HG03108 (cell line): Measurements from ENCODE around the gene CNPPD1.

Experiments
- ATAC-seq: cut with Tn5 transposase; IDR thresholded peaks from one replicate; pipeline ENCODE4 v1.9.1; 2021; ENCODE audit warnings: moderate library complexity; ENCODE audit not compliant: unreplicated experiment

The CNPPD1 gene

GRCh38 chr2:219163156-219163555 lies 13.6 kb downstream of the CNPPD1 start:
- ATAC-seq: no peak

DNA sequence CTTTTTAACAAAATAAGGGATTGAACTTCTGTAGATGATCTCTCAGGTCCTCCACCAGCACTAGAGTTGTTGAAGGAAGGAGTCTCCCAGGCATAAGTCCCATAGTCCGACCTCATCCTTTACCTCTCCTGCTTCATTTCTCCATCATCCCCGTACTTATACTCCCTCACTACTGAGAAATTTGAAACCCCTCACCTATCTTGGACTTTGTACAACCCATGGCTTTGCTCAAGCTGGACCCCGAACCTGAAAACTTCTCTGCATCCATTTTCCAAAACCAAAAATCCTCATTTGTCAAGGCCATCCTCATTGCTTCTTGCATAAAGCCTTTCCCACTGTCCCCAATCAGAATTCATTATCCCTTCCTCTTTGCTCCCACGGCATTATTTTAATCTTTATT lies 15.6 kb downstream of the CNPPD1 start:
- no peak for ATAC-seq

DNA sequence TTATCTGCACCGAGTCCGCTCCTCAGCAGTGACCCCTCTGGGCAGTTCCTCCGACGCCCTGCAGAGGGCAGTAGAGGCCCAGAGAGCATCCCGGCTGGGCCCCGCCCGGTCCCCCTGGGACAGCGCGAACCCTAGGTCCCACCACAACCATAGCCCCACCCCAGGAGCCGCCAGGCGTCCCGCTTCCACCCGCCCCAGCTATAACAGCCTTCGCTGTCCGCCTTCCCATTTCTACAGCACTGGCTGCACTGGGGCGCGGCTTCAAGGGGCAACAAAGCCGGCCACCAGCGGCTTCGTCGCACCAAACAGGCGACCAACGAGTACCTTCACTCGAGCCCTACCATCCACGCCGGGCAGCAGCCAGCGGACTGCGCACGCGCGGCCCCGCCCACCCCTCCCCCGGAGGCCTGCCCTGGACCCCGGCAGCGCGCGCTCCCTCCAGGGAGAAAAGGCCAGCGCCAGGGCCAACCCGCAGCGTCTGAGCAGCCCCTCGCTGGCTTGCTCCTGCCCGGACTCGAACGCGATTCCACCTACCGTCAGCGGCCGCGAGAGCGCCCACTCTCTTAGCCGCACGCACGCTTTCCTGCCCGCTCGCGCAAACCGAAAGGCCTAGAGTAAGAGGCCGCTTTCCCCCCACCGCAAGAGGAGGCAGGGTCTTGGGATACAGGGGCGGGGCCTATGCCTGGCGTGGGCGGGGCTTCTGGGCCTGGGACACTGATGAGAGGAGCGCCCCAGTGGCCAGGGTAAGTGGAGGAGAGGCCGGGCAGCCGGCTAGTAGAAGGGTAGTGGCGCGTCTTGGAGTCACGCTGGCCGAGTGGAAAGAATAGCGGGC lies 16.3 kb downstream of the CNPPD1 start, which contains the start of gene NHEJ1:
NHEJ1 (minus strand) TSS at position 630 of the 832 bp plus-strand sequence. CDS start 2,453 bp downstream, outside the sequence.
- ATAC-seq: peak; percentile 78

DNA sequence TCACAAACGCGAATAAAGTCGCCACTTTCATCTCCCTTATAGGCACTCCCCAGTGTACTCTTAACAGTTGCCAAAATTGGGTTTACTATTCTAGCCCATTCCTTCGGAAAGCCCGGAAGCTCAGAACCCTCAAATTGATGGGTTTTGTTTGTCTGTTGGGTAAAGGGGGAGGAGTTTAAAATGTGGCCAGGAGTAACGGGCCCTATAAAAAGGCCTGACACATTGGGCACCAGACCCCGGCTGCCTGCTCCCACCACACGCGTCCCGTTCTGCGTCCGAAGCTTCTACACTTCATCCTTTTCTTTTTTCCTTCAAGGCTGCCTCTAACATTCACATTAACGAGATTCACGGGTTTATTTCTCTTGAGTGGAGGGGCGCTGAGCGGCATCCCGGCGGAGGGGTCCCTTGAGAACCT lies 16.9 kb downstream of the CNPPD1 start:
- ATAC-seq: no peak

GRCh38 chr2:219158586-219158985 lies 18.1 kb downstream of the CNPPD1 start:
- no peak for ATAC-seq

GRCh38 chr2:219158025-219158424 lies 18.7 kb downstream of the CNPPD1 start:
- ATAC-seq: no peak

DNA sequence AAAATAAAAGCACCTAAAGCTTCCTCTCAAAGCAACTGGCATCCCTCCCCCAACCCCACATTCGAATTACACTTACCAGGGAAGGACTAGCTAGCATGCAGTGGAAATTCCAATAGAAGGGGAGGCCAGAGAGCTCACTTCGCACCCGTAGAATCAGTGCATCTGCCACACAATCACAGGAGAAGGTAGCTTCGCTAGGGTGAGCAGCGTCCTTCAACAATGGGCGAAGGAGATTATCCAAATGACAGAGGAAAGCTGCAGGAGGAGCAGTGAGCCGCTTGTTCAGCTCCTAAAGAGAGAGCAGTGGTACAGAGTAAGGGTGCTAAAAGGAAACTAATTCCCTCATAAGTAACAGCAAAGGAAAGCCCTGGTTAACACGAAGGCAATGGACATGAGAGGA lies 19.3 kb downstream of the CNPPD1 start:
- no peak for ATAC-seq

GRCh38 chr2:219155054-219155644 lies 21.6 kb downstream of the CNPPD1 start:
- no peak for ATAC-seq

DNA sequence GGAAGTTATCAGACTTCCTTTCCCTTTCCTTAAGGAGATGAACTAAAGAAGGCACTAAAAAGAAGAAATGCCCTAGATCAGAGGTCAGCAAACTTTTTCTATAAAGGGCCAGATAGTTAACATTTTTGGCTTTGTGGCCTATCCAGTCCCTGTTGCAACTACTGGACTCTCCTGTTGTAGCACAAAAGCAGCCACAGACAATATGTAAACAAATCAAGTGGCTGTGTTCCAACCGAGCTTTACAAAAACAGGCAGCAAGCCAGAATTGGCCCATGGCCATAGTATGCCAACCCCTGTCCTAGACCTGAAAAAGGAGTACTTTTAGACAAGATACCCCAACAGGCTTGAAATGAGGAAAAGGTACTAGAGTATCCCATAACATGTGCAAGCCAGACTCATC lies 27.1 kb downstream of the CNPPD1 start:
- ATAC-seq: no peak

DNA sequence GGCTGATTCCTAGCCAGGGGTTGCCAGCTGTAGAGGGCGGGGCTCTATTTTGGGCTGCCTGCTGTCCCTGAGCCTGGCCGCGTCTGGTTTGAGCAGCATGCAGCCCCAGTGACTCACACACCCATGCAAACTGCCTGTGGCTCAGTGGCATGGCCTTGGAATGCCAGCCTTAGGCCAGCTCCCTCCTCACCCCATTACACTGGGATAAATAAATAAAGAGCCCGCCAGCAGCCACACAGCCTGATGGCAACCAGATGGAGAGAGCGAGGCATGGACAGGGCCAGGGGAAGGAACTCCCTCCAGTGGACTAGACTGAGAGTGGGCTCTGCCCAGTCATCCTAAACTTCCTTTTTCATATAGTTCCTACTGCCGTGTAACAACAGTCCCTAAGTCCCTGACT lies 34.4 kb downstream of the CNPPD1 start:
- ATAC-seq: no peak

GRCh38 chr2:219140722-219141121 lies 36.0 kb downstream of the CNPPD1 start:
- ATAC-seq: no peak

DNA sequence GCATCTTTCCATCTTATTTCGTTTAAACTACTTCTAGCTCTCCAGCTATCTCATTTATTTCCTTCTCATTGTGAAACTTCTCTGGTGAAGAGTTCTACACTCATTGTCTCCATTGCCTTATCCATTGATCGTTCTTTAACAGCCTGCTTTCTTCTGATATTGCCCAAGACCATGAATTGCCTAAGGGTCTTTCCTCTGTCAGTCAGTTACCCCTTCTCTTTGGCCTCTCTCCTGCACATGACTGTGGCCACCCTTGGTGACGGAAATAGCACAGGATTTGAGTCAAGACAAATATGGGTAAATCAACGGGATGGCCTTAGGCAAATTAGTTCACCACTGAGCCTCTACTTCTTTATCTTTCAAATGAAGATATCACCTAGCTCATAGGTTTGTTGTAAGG lies 42.7 kb downstream of the CNPPD1 start:
- no peak for ATAC-seq

DNA sequence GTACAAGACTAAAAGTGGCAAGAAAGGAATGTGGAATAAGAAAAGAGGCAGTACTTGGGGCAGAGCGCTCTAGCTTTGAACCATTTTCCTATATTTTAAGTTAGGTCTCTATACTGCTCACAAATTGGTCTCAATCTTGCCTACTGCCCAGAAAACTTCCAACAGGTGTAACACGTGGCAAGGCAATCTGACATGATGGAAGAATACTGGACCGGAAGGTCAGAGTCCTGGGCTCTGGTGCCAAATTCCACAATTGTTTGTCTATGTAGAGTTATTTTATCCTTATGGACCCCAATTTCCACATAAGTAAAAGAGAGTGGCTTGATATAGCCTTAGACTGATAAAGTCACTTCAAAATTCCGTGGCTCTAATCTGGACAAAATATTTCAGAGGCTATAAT lies 45.0 kb downstream of the CNPPD1 start:
- ATAC-seq: no peak

DNA sequence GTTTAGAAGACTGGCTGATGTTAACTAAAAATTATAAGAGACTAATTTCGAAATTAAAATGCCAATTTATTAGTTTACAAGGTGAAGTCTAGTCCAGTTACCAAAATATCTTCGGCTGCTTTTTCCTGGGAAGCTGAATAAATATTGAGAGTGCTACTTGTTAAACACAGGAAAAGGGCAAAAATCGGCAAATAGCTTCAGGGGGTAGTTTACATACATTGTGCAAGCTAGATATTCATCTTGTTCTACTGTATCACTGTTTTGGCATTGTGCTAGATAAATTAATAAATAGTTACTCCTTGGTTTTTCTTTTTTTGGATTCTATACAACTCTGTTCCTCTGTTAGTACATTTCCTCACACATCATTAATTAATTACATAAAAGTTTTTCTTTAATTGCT lies 45.4 kb downstream of the CNPPD1 start:
- ATAC-seq: no peak

DNA sequence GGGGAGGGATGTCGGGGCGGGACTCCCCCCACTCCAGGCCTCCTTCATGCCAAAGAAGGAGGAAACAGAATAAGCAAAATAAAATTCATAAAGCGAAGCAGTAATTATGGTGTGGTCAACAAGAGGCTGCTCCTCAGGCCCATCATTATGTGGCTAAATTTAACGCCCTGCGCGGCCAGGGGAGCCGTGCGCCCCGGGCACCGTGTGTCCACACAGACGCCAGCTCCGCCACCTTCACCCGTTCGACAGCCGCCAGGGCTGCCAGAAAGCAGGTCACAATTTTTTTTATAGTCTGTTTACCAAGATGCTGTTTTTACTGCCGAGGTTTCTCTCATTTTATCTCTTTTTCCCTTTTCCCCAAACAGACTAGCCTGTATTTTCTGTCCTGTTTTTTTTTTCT lies 47.1 kb downstream of the CNPPD1 start:
- ATAC-seq: no peak

- no peak for ATAC-seq
Measured at GRCh38 chr2:219128396-219128795, 48.3 kb downstream of the CNPPD1 start.

GRCh38 chr2:219127037-219127635 lies 49.6 kb downstream of the CNPPD1 start:
- no peak for ATAC-seq

DNA sequence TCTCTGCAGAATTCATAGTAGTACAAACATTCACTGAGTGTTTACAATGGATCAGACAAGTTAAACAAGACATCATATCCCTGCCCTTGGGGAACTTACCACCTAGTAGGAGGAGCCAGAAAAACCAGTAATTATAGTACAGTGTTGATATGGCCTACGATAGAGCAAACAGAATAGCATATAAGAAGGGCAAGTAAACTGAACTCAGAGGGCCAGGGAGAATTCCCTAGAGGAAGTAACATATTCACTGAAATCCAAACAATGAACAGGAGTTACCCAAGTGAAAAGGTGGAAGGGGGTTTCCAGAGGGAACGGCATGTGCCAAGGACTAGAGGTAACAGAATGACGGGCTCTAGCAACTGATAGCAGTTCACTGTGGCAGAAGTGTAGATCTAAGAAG lies 50.2 kb downstream of the CNPPD1 start:
- no peak for ATAC-seq

DNA sequence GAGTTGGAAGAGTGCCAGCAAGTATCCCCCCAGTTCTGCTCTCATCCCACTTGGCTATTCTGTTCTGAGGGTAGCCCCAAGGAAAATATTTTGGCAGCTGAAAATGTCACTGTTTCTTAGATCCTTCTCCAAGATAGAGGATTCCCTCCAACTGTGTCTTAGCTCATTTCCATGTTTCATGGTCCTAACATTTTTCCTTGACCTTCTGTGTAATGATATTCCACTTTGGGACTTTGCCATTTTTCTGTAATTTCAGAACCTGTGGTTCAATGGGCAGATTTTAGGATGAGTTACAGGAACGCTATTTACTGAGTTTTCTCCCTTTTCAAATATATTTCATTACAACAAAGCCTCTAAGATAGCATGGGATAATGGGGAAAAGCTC lies 50.8 kb downstream of the CNPPD1 start:
- ATAC-seq: no peak

DNA sequence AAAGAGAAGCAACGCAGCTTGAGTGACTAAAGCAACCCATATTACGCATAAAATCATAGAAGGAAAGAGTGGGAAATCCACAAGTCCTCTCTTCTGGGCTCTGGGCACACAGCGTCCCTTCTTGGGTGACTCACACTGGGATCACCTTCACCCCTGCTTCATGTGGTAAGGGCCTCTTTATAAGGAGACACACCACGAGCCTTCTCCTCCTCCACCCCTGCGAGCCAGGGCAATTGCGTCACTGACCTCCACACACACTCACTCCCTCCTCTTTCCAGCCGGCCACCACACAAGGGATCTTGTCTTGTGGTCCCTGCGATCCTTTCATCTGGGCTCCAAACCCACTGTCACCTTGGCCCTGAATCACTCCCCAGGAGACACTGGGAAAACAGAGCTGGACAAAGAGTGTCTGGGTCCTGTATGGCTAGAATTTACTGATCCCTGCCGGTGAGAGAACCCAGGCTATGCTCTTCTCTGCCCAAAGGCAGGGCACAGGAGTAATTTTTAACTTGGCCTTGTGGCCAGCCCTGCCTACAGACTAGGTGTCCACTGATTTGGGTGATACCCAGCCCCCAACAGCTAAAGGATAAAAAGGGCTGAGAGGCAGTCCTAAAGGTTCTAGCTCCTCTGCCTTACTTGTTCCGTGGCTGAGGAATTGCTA lies 51.4 kb downstream of the CNPPD1 start:
- ATAC-seq: no peak

GRCh38 chr2:219124381-219125110 lies 52.2 kb downstream of the CNPPD1 start:
- ATAC-seq: no peak
